Ishikawa (cell line): ENCODE measurements around the gene ASB10.

Experiments used
- CEBPB ChIP-seq: IDR thresholded peaks from 2 replicates; pipeline ENCODE4 v1.6.1; 2012
- EGR1 ChIP-seq: IDR thresholded peaks from 2 replicates; pipeline ENCODE4 v1.6.1; 2012
- EP300 ChIP-seq: IDR thresholded peaks from 2 replicates; pipeline ENCODE4 v1.6.1; 2012; ENCODE audit warnings: borderline replicate concordance
- FOXM1 ChIP-seq: IDR thresholded peaks from 2 replicates; pipeline ENCODE4 v1.6.1; 2012; ENCODE audit warnings: low read depth, borderline replicate concordance
- NFIC ChIP-seq: IDR thresholded peaks from 2 replicates; pipeline ENCODE4 v1.6.1; 2012
- RAD21 ChIP-seq: IDR thresholded peaks from 2 replicates; pipeline ENCODE4 v1.6.1; 2012; ENCODE audit warnings: low read depth
- TEAD4 ChIP-seq: IDR thresholded peaks from 2 replicates; pipeline ENCODE4 v1.6.1; 2012
- TF ChIP-seq, protein P1 (sequence below): IDR thresholded peaks from 2 replicates; pipeline ENCODE4 v1.6.1; 2012; ENCODE audit warnings: low read depth, mild to moderate bottlenecking
- TF ChIP-seq, protein P2 (sequence below): IDR thresholded peaks from 2 replicates; pipeline ENCODE4 v1.6.1; 2012
- TF ChIP-seq, protein P3 (sequence below): IDR thresholded peaks from 2 replicates; pipeline ENCODE4 v1.6.1; 2012

DNA sequence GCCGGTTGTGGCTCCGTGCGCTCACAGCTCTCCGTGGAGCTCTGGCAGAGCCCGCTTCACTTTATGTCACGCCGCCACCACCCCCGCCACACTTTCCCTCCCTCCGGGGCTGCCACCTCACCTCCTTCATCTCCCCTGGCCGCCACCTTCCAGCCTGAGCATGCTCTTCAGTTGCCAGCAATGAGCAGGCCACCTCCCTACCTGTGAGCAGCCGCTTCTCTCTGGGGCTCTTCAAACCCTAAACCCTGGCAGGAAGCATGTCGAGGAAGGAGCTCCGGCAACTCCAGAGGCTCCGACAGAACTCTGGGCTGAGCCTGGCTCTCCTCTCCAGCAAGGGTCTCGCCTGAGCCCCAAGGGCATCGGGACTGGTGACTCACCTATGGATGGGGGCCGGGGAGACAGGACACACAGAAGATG lies 56.3 kb downstream of the ASB10 start:
- TF ChIP-seq CEBPB (no peak), EP300 (no peak), TEAD4 (no peak), RAD21 (no peak), NFIC (no peak), EGR1 (no peak), FOXM1 (no peak)
- TF ChIP-seq, protein P1, sequence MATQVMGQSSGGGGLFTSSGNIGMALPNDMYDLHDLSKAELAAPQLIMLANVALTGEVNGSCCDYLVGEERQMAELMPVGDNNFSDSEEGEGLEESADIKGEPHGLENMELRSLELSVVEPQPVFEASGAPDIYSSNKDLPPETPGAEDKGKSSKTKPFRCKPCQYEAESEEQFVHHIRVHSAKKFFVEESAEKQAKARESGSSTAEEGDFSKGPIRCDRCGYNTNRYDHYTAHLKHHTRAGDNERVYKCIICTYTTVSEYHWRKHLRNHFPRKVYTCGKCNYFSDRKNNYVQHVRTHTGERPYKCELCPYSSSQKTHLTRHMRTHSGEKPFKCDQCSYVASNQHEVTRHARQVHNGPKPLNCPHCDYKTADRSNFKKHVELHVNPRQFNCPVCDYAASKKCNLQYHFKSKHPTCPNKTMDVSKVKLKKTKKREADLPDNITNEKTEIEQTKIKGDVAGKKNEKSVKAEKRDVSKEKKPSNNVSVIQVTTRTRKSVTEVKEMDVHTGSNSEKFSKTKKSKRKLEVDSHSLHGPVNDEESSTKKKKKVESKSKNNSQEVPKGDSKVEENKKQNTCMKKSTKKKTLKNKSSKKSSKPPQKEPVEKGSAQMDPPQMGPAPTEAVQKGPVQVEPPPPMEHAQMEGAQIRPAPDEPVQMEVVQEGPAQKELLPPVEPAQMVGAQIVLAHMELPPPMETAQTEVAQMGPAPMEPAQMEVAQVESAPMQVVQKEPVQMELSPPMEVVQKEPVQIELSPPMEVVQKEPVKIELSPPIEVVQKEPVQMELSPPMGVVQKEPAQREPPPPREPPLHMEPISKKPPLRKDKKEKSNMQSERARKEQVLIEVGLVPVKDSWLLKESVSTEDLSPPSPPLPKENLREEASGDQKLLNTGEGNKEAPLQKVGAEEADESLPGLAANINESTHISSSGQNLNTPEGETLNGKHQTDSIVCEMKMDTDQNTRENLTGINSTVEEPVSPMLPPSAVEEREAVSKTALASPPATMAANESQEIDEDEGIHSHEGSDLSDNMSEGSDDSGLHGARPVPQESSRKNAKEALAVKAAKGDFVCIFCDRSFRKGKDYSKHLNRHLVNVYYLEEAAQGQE, result no peak
- TF ChIP-seq, protein P2, sequence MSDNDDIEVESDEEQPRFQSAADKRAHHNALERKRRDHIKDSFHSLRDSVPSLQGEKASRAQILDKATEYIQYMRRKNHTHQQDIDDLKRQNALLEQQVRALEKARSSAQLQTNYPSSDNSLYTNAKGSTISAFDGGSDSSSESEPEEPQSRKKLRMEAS, result no peak
- TF ChIP-seq, protein P3, sequence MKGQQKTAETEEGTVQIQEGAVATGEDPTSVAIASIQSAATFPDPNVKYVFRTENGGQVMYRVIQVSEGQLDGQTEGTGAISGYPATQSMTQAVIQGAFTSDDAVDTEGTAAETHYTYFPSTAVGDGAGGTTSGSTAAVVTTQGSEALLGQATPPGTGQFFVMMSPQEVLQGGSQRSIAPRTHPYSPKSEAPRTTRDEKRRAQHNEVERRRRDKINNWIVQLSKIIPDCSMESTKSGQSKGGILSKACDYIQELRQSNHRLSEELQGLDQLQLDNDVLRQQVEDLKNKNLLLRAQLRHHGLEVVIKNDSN, result no peak
